ENCODE data around the gene PARP11.

- TF ChIP-seq CTCF (IDR thresholded peaks at IDR 0.05) (no peak), EZH2 (IDR thresholded peaks at IDR 0.05; ENCODE audit: borderline replicate concordance, insufficient read depth, low read depth, low read length, poor library complexity, severe bottlenecking) (no peak)
Observed at GRCh38 chr12:3869433-3869832, 3.8 kb downstream of the PARP11 start.
